Brain microvascular endothelial cell (primary cell): ENCODE measurements around the gene CHRNA4.

ENCODE experiments used
- DNase-seq: peaks from one replicate; pipeline ENCODE4 v3.0.0-alpha.2; 2020
- H3K27ac ChIP-seq: fragments of 250-450 bp; sonication (Bioruptor Pico); 2 replicates; pipeline ENCODE4 v1.5.1; 2020; ENCODE audit warnings: mild to moderate bottlenecking, moderate library complexity
- H3K27me3 ChIP-seq: fragments of 250-450 bp; sonication (Bioruptor Pico); replicated peaks from 2 replicates; pipeline ENCODE4 v1.5.1; 2020; ENCODE audit warnings: mild to moderate bottlenecking
- H3K36me3 ChIP-seq: fragments of 250-450 bp; sonication (Bioruptor Pico); replicated peaks from 2 replicates; pipeline ENCODE4 v1.5.1; 2020; ENCODE audit warnings: mild to moderate bottlenecking
- H3K4me3 ChIP-seq: 2 replicates; pipeline ENCODE4 v1.5.1; 2011; ENCODE audit warnings: low read depth, mild to moderate bottlenecking, control low read depth, low read length, moderate library complexity
- CTCF ChIP-seq: IDR thresholded peaks from 2 replicates; pipeline ENCODE4 v1.5.1; 2011; ENCODE audit warnings: low read depth, mild to moderate bottlenecking, moderate library complexity, low read length, control low read depth, inconsistent platforms; ENCODE audit errors: missing control alignments
- in situ Hi-C: cut with HindIII; loops from 2 replicates; pipeline ENCODE4 v1.10.0; 2017; ENCODE audit warnings: low sequenced_read_pairs, low pct_ligation_motif_present

The CHRNA4 gene

DNA sequence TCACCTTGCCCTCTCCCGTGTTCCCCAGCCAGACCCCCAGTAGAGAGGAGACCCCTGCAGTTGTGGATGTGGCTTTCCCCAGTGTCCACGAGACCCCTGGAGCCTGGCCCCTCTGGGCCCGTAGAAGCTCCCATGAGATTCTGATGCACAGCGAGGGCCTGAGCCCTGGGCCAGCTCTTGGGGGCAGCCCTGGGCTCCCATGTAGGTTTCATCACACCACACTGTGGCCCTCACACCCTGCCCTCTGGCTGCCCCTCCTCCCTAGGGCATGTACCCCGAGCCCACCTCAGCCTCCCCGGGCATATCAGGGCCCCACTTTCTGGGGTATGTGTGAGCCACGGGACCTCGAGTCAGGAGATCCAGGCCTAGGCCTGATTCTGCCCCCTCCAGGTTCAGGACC is 7.0 kb upstream of the CHRNA4 start:
- Histone ChIP-seq H3K27me3 (no peaks in the 10 kb centered on the region), H3K4me3 (no peak overlapping the region), H3K27ac (no peak overlapping the region), H3K36me3 (no peaks in the 10 kb centered on the region)
- in situ Hi-C loops: no loop called here
- DNase-seq: no peak
- TF ChIP-seq CTCF: no peak

GRCh38 chr20:63367446-63368055 is 6.4 kb upstream of the CHRNA4 start:
- Histone ChIP-seq H3K4me3 (no peak overlapping the region), H3K36me3 (no peaks in the 10 kb centered on the region), H3K27me3 (no peaks in the 10 kb centered on the region), H3K27ac (no peak overlapping the region)
- TF ChIP-seq CTCF: no peak
- in situ Hi-C loops: no loop called here
- no peak for DNase-seq

- H3K27me3 ChIP-seq: peaks cover 8% of the 10 kb centered on the region
- TF ChIP-seq CTCF: no peak
- H3K36me3 ChIP-seq: no peaks in the 10 kb centered on the region
Measured at GRCh38 chr20:63366390-63367365, 5.5 kb upstream of the CHRNA4 start.

DNA sequence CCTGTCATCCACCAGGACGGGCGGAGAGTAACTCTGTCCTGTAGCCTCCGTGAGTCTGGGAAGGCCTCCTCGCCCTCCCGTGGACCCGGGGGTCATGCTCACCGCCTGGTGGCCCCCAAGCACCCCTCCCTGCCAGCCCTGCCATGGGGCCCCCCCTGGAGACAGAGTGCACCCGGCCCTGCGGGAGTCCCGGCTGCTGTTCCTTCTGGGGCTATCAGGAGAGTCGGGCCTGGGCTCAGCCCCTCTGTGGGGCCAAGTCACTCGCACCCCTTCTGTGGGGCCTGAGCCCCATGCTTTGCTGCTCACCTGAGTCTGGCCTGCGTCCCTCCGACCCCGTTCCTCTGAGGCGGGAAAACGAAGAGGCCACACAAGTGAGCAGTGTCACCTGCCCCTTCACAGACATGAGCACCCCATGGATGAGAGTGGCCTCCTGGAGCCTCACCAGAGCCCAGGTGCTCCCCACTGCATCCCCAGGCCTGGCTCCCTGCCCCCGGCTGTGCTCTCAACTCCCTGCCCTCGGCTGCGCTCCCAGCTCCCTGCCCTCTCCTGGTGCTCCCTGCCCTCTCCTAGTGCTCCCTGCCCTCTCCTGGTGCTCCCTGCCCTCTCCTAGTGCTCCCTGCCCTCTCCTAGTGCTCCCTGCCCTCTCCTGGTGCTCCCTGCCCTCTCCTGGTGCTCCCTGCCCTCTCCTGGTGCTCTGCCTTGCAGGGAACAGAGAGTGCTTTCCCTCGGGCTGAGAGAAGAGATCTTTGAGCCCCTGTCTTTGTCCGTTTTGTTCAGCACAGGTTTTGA is 4.6 kb upstream of the CHRNA4 start:
- no peak for DNase-seq
- in situ Hi-C loops: no loop called here
- H3K36me3 ChIP-seq: no peaks in the 10 kb centered on the region
- no peak overlapping the region for H3K27ac ChIP-seq
- no peak overlapping the region for H3K4me3 ChIP-seq
- TF ChIP-seq CTCF: no peak
- peaks cover 12% of the 10 kb centered on the region for H3K27me3 ChIP-seq

More at GRCh38 chr20:63366390-63367365, 5.5 kb upstream of the CHRNA4 start:
- no peak for DNase-seq
- in situ Hi-C loops: no loop called here
- Histone ChIP-seq H3K27ac (no peak overlapping the region), H3K4me3 (no peak overlapping the region)

GRCh38 chr20:63364801-63365585 is 3.8 kb upstream of the CHRNA4 start:
- Histone ChIP-seq H3K27ac (no peak overlapping the region), H3K36me3 (no peaks in the 10 kb centered on the region), H3K27me3 (peaks cover 19% of the 10 kb centered on the region), H3K4me3 (no peak overlapping the region)
- in situ Hi-C loops: no loop called here
- TF ChIP-seq CTCF: no peak
- DNase-seq: no peak
